Endothelial cell of hepatic sinusoid (primary cell): ENCODE results near the gene PADI1.
"Not testable (repeated sequence)": the region's sequence is repeated elsewhere in the genome, so short reads cannot be mapped to it uniquely, and the experiment has no call there.

Experiments used
- in situ Hi-C: cut with HindIII; loops from 2 replicates; pipeline ENCODE4 v1.10.0; 2017; ENCODE audit warnings: low sequenced_read_pairs

The PADI1 gene

GRCh38 chr1:17236779-17237560 lies 32.0 kb downstream of the PADI1 start:
- in situ Hi-C loops: no loop called here

DNA sequence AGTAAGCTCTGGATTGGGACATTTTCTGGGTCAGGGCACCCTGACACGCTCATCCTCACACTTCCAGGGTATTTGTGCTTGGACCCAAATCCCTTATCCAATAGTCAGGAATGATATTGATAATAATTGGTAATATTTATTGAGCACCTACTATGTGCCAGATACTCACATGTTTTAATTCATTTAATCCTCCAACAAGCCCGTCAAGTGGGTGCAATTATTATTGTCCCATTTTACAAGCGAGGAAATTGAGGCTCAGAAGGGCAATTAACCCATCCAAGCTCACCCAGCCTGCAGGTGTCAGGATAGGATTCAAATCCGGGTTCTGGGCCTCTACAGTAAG lies 32.6 kb downstream of the PADI1 start:
- in situ Hi-C loops: no loop called here

DNA sequence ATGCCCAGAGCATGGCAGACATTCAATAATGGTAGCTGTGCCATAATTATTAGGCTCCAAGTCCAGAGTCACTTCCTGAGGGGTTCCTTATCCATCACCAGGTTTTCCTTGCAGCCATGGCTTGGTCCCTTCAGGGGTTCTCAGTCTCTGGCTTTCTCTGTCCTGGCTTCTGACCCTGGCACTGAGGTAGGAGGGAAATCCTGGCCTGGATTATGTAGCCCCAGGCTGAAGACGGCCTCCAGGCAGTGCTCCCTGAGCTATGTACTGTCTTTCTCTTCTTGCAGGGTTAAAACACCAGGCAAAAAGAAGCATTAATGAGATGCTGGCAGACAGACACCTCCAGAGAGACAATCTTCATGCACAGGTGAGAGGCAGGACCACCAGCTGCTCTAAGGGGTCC lies 34.5 kb downstream of the PADI1 start:
- in situ Hi-C loops: no loop called here

- in situ Hi-C loops: not testable (repeated sequence)
These were observed 36.3 kb downstream of the PADI1 start for GRCh38 chr1:17241011-17241779.

DNA sequence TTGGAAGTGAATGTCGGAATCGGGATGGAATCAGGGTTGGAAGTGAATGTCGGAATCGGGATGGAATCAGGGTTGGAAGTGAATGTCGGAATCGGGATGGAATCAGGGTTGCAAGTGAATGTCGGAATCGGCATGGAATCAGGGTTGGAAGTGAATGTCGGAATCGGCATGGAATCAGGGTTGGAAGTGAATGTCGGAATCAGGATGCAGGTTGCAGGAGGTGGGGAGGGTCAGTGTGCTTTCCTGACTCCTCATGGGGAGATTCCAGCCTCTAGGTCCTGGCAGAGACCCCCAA lies 36.8 kb downstream of the PADI1 start:
- in situ Hi-C loops: not testable (repeated sequence)

- in situ Hi-C loops: no loop called here
These were observed 38.3 kb downstream of the PADI1 start for GRCh38 chr1:17243274-17243673.

DNA sequence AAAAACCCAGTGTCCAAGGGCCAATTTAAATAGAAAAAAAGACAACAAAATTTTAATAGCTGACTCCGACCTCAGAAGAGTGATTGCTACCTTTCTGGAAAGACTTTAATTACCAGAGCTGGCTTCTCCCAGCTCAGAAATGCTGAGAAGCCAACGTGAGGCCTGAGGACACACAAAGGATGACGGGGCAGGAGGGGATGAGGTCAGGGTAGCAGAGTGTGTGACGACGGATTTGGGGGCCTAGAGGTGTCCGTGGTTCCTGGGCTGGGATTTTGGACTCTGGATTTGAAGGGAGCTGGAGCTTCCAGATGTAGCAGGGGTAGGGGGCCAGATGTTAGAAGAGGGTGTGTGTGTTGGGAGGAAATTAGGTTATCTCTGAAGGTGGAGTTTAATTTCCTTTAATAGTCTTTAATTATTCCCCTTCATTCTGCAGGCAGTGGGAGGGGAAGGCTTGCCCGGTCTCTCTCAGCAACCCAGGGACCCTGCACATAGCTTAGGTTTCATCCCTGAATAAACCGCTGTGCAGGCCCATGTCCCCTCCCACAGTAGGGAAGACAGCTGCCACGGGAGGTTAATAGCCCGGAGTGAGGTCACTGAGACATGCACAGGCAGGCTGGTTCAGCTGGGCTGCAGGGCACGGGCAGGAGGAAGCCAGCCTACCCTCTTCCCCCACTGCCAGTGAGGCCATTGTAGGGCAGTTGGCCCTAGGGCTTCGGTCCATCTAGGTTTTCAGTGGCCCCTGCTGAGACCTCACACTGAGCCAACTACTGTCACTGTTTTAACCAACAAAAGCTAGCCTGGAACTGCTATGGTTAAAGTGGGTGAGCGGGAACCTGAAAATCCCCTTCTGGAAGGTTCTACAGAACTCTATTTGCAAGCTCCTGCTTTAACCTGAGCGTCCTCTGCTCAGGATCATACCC lies 40.2 kb downstream of the PADI1 start:
- in situ Hi-C loops: no loop called here

GRCh38 chr1:17245816-17246325 lies 40.9 kb downstream of the PADI1 start:
- in situ Hi-C loops: no loop called here

- in situ Hi-C loops: no loop called here
These were observed 42.0 kb downstream of the PADI1 start for GRCh38 chr1:17246971-17247370.

DNA sequence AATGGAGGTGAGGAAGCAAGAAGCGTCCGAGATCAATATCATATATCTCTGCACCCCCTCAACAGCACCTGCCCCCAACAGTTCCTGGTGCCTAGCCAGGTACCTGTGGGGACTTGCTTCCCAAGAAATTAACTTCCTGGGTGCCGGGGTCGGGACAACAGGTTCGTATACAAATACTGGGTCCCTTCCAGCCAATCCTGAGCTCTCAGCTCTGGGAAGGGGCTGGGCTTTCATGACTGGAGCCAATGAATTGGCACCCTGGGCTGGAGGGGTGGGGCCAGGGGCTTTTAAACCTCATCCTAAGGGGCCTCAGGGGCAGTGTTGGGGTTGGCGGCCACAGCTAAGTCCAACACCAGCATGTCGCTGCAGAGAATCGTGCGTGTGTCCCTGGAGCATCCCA lies 43.9 kb downstream of the PADI1 start, which contains the start of gene PADI3:
Gene PADI3 (plus strand): TSS at position 318 of the 400 bp plus-strand sequence. CDS start 40 bp downstream, at position 358.
- in situ Hi-C loops: no loop called here

DNA sequence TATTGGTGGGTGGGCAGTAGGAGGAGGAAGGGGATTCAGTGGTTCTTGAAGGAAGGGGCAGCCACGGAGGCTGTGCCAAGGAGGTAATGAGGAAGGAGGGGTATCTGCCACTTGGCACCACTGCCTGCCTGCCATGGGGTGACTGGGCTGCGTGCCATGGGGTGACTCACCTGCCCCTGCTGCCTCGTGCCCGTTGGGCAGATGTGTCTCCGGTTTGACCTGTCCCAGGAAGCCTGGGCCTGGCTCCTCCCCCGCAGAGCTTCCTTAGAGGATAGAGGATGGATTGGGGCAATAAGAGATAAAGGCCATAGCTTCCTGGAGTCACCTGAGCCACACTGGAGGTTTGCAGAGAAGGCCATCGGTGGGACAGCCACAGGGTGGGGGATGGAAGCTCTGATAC lies 45.7 kb downstream of the PADI1 start:
- in situ Hi-C loops: no loop called here

DNA sequence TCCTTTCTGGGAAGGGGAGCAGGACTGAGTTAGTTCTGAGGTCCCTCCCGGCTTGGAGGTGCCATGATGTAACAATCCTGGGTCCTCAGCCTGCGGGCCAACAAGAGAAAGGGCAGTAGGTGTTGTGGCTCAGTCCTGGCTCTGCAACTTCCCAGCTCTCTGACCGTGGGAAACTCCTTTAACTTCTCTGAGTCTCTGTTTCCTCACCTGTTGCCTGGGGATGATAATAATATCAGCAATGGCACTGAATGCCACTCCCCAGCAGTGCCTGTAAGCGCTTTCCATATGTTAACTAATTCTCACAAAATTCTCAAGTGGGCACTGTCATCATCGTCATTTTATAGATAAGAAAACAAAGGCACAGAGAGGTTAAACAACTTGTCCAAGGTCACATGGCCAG lies 46.3 kb downstream of the PADI1 start:
- in situ Hi-C loops: no loop called here

- in situ Hi-C loops: no loop called here
These were observed 46.9 kb downstream of the PADI1 start for GRCh38 chr1:17251701-17252376.

DNA sequence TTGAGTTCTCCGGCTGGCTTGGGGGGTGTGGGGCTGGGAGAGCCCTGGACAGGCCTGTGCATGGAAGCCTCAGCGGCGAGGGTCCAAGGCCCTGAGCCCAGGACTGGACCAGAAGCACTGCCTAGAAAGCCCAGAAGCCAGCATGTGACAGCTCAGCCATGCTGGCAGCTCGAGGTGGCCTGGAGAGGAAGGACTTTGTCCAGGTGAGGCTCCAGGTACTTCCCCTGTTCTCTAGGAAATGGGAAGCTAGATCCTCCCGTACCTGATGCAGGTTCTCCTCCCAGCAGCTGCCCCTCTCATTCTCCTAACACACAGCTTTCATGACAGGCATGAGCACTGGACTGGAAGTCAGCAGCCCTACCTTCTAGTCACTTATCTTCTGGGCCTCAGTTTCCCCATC lies 50.4 kb downstream of the PADI1 start:
- in situ Hi-C loops: no loop called here

GRCh38 chr1:17258116-17258757 lies 53.3 kb downstream of the PADI1 start:
- in situ Hi-C loops: no loop called here

DNA sequence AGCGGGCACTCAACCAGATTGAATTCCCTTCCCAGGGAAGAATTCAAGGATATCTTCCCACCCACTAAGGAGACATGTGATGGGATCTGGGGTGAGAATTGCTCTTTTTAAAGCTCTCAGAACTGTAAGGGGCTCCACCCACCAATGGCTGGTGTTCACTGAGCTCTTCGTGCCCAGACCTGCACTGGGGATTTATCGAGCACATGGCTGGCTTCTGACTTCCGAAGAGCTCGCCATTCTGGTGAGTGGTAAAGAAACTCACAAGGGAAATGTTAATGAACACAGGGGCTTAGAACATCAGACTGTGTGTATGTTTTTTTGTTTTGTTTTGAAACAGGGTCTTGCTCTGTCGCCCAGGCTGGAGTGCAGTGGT lies 53.8 kb downstream of the PADI1 start:
- in situ Hi-C loops: no loop called here

DNA sequence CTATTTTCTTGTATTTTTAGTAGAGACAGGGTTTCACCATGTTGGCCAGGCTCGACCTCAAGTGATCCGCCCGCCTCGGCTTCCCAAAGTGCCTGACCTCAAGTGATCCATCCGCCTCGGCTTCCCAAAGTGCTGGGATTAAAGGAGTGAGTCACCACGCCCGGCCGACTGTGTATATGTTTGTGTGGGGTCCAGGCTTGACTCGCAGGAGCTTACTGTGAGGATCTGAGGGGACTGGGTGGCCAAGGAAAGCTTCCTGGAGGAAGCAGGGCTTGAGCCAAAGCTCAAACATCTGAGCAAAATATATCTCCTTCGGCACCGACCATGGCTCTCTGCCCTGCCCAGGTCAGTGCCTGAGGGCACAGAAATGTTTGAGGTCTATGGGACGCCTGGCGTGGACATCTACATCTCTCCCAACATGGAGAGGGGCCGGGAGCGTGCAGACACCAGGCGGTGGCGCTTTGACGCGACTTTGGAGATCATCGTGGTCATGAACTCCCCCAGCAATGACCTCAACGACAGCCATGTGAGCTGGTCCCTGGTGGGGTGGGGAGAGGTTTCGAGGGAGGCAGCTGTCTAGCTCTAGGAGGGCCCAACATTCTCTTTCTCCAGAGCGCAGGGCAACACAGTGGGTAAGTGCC lies 54.4 kb downstream of the PADI1 start:
- in situ Hi-C loops: no loop called here

DNA sequence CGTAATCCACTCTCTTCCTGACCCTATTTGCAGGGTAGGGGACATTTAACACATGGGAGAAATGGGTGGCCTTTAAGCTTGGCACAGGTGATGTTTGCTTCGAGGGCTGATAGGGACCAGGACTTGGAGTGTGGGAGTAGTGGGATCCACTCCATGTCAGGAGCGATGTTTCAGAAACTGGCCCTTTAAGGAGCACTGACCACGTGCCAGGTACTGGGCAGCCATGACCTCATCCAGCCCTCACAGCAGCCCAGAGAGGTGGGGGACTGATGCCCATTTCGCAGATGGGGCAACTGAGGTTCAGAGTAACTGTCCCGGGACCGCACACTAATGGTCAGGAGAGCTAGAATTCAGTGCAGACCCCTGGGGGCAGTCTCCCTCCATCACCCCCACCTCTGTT lies 55.3 kb downstream of the PADI1 start:
- in situ Hi-C loops: loop anchor here (5.0 kb wide), 2 partner anchors 73 to 92 kb away; no protein-coding TSS in a partner anchor

DNA sequence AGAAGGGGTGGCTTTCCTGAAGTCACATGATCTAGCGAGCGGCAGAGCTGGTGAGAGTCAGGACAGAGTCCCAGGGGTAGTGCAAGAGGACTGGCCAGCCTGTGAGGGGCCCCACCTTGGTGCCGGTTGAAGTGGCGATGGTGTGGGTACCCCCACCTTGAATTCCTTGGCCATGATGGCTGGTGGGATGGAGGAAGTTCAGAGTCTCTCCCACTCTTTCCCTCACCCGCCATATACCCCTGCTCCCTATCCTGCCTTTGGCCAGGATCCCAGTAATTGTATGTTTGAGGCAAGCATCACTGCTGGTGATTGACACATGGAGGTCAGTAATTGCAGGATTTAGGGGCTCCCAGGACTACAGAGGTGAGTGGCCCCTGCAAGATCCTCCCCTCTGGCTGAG lies 55.8 kb downstream of the PADI1 start:
- in situ Hi-C loops: loop anchor here (5.0 kb wide), 2 partner anchors 73 to 92 kb away; no protein-coding TSS in a partner anchor

DNA sequence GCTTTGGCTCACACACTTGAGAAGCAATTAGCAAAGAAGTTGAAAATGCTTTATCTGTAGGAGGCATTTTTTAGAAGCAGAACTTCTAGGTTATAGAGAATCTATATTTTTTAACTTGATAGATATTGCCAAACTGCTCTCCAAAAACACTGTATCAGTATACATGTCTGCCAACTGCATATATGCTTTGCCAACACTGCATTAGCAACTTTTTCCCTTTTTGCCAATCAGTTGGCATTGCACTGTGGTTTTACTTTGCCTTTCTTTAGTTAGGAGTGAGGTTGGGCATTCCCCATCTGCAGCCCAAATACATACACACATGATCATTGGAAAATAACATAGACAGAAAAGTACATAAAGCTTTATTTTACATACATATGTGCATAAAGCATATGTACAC lies 59.0 kb downstream of the PADI1 start:
- in situ Hi-C loops: loop anchor here (5.0 kb wide), 2 partner anchors 77 to 88 kb away; no protein-coding TSS in a partner anchor
